Measurements from ENCODE around the gene COL11A2. TPM values are rescaled to one million over a fixed set of nuclear protein-coding genes. Genes with fewer than 3 reads are reported as not detected.

COL11A2 gene
- polyA plus RNA-seq, 1 donor from 2014 or later, result 9.8 TPM

GRCh38 chr6:33213989-33214335 is 21.7 kb upstream of the COL11A2 start (continued):
- no peak for TF ChIP-seq EZH2 (IDR thresholded peaks at IDR 0.05; ENCODE audit: borderline replicate concordance, insufficient read depth, low read length, poor library complexity, severe bottlenecking)

DNA sequence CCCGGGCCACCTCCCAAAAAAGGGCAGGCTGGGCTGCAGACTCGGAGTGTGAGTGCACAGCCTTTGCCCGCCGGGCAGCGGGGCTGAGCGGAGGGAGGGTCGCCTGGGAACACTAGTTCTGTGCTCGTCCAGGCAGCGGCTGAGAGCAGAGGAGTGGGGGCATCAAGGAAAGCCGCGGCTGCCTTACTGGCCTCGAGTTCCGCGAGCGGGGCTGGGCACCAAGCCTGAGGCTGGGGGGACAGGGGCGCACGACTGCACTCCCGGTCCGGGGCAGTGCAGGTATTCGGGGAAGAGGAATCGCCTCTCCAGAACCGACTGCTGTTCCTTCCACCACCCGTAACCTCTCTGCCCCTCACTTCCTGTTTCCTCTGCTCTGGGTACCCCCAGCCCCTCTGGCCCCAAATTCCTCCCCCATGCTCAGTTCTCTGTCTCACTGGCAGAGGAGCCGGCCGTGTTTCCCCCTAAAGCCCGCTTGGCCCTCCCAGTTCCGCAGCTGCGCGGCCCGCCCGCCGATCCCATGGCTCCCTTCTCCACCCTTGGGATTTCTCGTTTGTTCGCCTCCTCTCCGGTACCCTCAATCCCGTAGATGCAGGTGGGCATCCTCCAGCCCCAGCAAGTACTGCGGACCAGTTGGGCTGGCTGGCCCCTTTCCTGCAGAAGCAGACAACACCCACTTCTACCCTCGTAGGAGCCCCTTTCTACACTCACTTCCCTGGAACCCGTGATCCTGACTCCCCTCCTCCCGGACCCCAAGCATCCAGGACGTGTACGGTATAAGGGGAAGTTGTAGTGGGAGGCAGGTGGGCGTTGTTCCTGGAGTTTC is 21.1 kb upstream of the COL11A2 start:
- Histone ChIP-seq H3K9ac (ENCODE audit: low read length) (peak overlapping the region; percentile 42), H3K36me3 (ENCODE audit: insufficient read depth, low read length) (peaks cover 6% of the 10 kb centered on the region), H2AFZ (ENCODE audit: low read depth, low read length) (no peak overlapping the region), H3K27me3 (ENCODE audit: insufficient read depth, low read depth, low read length) (peaks cover 5% of the 10 kb centered on the region), H3K27ac (ENCODE audit: low read length) (no peak overlapping the region), H3K79me2 (replicated peaks; ENCODE audit: insufficient read depth, low read length) (peaks cover 18% of the 10 kb centered on the region), H3K9me2 (ENCODE audit: insufficient read depth, low read length) (no peaks in the 10 kb centered on the region), H3K4me3 (ENCODE audit: low read length) (peak overlapping the region; percentile 62), H3K4me2 (ENCODE audit: low read length) (peak overlapping the region; percentile 36), H3F3A (ENCODE audit: insufficient read depth, low read length, poor library complexity, severe bottlenecking) (no peaks in the 10 kb centered on the region), H4K20me1 (ENCODE audit: insufficient read depth) (no peaks in the 10 kb centered on the region), H3K9me3 (ENCODE audit: low read length) (no peaks in the 10 kb centered on the region)
- TF ChIP-seq POLR2AphosphoS5 (IDR thresholded peaks at IDR 0.05) (no peak), TAF1 (IDR thresholded peaks at IDR 0.05; ENCODE audit: low read depth) (no peak), SMC3 (conservative IDR thresholded peaks at IDR 0.05; ENCODE audit: poor library complexity) (no peak), CTCF (IDR thresholded peaks at IDR 0.05; ENCODE audit: poor library complexity, severe bottlenecking) (no peak), RAD21 (conservative IDR thresholded peaks at IDR 0.05) (no peak), EZH2 (IDR thresholded peaks at IDR 0.05; ENCODE audit: borderline replicate concordance, insufficient read depth, low read length, poor library complexity, severe bottlenecking) (no peak), EP300 (conservative IDR thresholded peaks at IDR 0.05; ENCODE audit: poor library complexity, severe bottlenecking) (no peak), MXI1 (conservative IDR thresholded peaks at IDR 0.05; ENCODE audit: poor library complexity, severe bottlenecking) (no peak)
- TF ChIP-seq, protein P1, sequence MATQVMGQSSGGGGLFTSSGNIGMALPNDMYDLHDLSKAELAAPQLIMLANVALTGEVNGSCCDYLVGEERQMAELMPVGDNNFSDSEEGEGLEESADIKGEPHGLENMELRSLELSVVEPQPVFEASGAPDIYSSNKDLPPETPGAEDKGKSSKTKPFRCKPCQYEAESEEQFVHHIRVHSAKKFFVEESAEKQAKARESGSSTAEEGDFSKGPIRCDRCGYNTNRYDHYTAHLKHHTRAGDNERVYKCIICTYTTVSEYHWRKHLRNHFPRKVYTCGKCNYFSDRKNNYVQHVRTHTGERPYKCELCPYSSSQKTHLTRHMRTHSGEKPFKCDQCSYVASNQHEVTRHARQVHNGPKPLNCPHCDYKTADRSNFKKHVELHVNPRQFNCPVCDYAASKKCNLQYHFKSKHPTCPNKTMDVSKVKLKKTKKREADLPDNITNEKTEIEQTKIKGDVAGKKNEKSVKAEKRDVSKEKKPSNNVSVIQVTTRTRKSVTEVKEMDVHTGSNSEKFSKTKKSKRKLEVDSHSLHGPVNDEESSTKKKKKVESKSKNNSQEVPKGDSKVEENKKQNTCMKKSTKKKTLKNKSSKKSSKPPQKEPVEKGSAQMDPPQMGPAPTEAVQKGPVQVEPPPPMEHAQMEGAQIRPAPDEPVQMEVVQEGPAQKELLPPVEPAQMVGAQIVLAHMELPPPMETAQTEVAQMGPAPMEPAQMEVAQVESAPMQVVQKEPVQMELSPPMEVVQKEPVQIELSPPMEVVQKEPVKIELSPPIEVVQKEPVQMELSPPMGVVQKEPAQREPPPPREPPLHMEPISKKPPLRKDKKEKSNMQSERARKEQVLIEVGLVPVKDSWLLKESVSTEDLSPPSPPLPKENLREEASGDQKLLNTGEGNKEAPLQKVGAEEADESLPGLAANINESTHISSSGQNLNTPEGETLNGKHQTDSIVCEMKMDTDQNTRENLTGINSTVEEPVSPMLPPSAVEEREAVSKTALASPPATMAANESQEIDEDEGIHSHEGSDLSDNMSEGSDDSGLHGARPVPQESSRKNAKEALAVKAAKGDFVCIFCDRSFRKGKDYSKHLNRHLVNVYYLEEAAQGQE (IDR thresholded peaks at IDR 0.05; ENCODE audit: borderline replicate concordance), result no peak

GRCh38 chr6:33212857-33213165 is 20.5 kb upstream of the COL11A2 start:
- Histone ChIP-seq H4K20me1 (ENCODE audit: insufficient read depth) (no peaks in the 10 kb centered on the region), H3K79me2 (replicated peaks; ENCODE audit: insufficient read depth, low read length) (peaks cover 20% of the 10 kb centered on the region), H3K36me3 (ENCODE audit: insufficient read depth, low read length) (peaks cover 6% of the 10 kb centered on the region), H2AFZ (ENCODE audit: low read depth, low read length) (no peak overlapping the region), H3K9me2 (ENCODE audit: insufficient read depth, low read length) (no peaks in the 10 kb centered on the region), H3F3A (ENCODE audit: insufficient read depth, low read length, poor library complexity, severe bottlenecking) (no peaks in the 10 kb centered on the region), H3K9me3 (ENCODE audit: low read length) (no peaks in the 10 kb centered on the region), H3K9ac (ENCODE audit: low read length) (peak overlapping the region; percentile 42), H3K27ac (ENCODE audit: low read length) (no peak overlapping the region), H3K4me3 (ENCODE audit: low read length) (peak overlapping the region; percentile 62), H3K4me2 (ENCODE audit: low read length) (no peak overlapping the region), H3K27me3 (ENCODE audit: insufficient read depth, low read depth, low read length) (peaks cover 5% of the 10 kb centered on the region)
- TF ChIP-seq, protein P1 (IDR thresholded peaks at IDR 0.05; ENCODE audit: borderline replicate concordance), result no peak
- TF ChIP-seq POLR2AphosphoS5 (IDR thresholded peaks at IDR 0.05) (no peak), MXI1 (conservative IDR thresholded peaks at IDR 0.05; ENCODE audit: poor library complexity, severe bottlenecking) (no peak), EZH2 (IDR thresholded peaks at IDR 0.05; ENCODE audit: borderline replicate concordance, insufficient read depth, low read length, poor library complexity, severe bottlenecking) (no peak), RAD21 (conservative IDR thresholded peaks at IDR 0.05) (no peak), EP300 (conservative IDR thresholded peaks at IDR 0.05; ENCODE audit: poor library complexity, severe bottlenecking) (no peak), SMC3 (conservative IDR thresholded peaks at IDR 0.05; ENCODE audit: poor library complexity) (no peak), CTCF (IDR thresholded peaks at IDR 0.05; ENCODE audit: poor library complexity, severe bottlenecking) (no peak), TAF1 (IDR thresholded peaks at IDR 0.05; ENCODE audit: low read depth) (no peak)
